Stimulated activated naive CD8-positive, alpha-beta T cell treated with anti-CD3 and anti-CD28 coated beads, Interleukin-15, Interleukin-2, amounts not matched to agents 100 ng/mL and 50 ng/mL, for 24 hours (primary cell): ENCODE data around the gene NEDD9.
A peak's percentile ranks its signal among the peaks of the same experiment; 100 is the strongest.

ENCODE experiments used
- H3K27ac Mint-ChIP-seq: one replicate; pipeline ENCODE4 v1.8.0; 2021; ENCODE audit warnings: mild to moderate bottlenecking, mixed read lengths
- H3K27me3 Mint-ChIP-seq: one replicate; pipeline ENCODE4 v1.8.0; 2021; ENCODE audit warnings: mixed read lengths
- H3K36me3 Mint-ChIP-seq: one replicate; pipeline ENCODE4 v1.8.0; 2021; ENCODE audit warnings: low read depth, mixed read lengths
- H3K4me1 Mint-ChIP-seq: one replicate; pipeline ENCODE4 v1.8.0; 2021; ENCODE audit warnings: low read depth, mixed read lengths
- H3K4me3 Mint-ChIP-seq: one replicate; pipeline ENCODE4 v1.8.0; 2021; ENCODE audit warnings: mild to moderate bottlenecking, mixed read lengths
- H3K9me3 Mint-ChIP-seq: one replicate; pipeline ENCODE4 v1.8.0; 2021; ENCODE audit warnings: mixed read lengths

Gene NEDD9

GRCh38 chr6:11207199-11207968 lies 25.1 kb downstream of the NEDD9 start:
- peaks cover 56% of the 10 kb centered on the region for H3K36me3 Mint-ChIP-seq
- H3K4me3 Mint-ChIP-seq = no peak overlapping the region

GRCh38 chr6:11206576-11206975 lies 25.9 kb downstream of the NEDD9 start:
- Mint-ChIP-seq H3K4me3 (no peak overlapping the region), H3K4me1 (peaks cover 49% of the 10 kb centered on the region), H3K27me3 (no peaks in the 10 kb centered on the region), H3K27ac (no peak overlapping the region), H3K9me3 (no peaks in the 10 kb centered on the region), H3K36me3 (peaks cover 53% of the 10 kb centered on the region)

More at GRCh38 chr6:11207199-11207968, 25.1 kb downstream of the NEDD9 start:
- Mint-ChIP-seq H3K9me3 (no peaks in the 10 kb centered on the region), H3K4me1 (peaks cover 53% of the 10 kb centered on the region), H3K27me3 (no peaks in the 10 kb centered on the region), H3K27ac (peak overlapping the region; percentile 50)

GRCh38 chr6:11204794-11205366 lies 27.6 kb downstream of the NEDD9 start:
- Mint-ChIP-seq H3K4me1 (peaks cover 58% of the 10 kb centered on the region), H3K9me3 (no peaks in the 10 kb centered on the region), H3K36me3 (peaks cover 59% of the 10 kb centered on the region), H3K4me3 (no peak overlapping the region), H3K27ac (no peak overlapping the region), H3K27me3 (no peaks in the 10 kb centered on the region)

- peaks cover 62% of the 10 kb centered on the region for H3K36me3 Mint-ChIP-seq
- no peaks in the 10 kb centered on the region for H3K27me3 Mint-ChIP-seq
- no peaks in the 10 kb centered on the region for H3K9me3 Mint-ChIP-seq
- no peak overlapping the region for H3K27ac Mint-ChIP-seq
- no peak overlapping the region for H3K4me3 Mint-ChIP-seq
- H3K4me1 Mint-ChIP-seq = peaks cover 62% of the 10 kb centered on the region
Measured at GRCh38 chr6:11204005-11204399, 28.5 kb downstream of the NEDD9 start.

GRCh38 chr6:11203306-11204004 lies 29.0 kb downstream of the NEDD9 start:
- Mint-ChIP-seq H3K4me1 (peaks cover 65% of the 10 kb centered on the region), H3K27ac (peak overlapping the region; percentile 50), H3K36me3 (peaks cover 65% of the 10 kb centered on the region)

GRCh38 chr6:11202513-11203305 lies 29.8 kb downstream of the NEDD9 start:
- Mint-ChIP-seq H3K9me3 (no peaks in the 10 kb centered on the region), H3K27ac (peak overlapping the region; percentile 50), H3K36me3 (peaks cover 66% of the 10 kb centered on the region), H3K4me1 (peaks cover 61% of the 10 kb centered on the region), H3K4me3 (peak overlapping the region; percentile 14), H3K27me3 (no peaks in the 10 kb centered on the region)

More at GRCh38 chr6:11203306-11204004, 29.0 kb downstream of the NEDD9 start:
- Mint-ChIP-seq H3K27me3 (no peaks in the 10 kb centered on the region), H3K9me3 (no peaks in the 10 kb centered on the region), H3K4me3 (peak overlapping the region; percentile 14)

GRCh38 chr6:11201772-11202512 lies 30.5 kb downstream of the NEDD9 start:
- Mint-ChIP-seq H3K9me3 (no peaks in the 10 kb centered on the region), H3K36me3 (peaks cover 63% of the 10 kb centered on the region), H3K4me1 (peaks cover 58% of the 10 kb centered on the region), H3K4me3 (no peak overlapping the region), H3K27me3 (no peaks in the 10 kb centered on the region), H3K27ac (no peak overlapping the region)

GRCh38 chr6:11201015-11201414 lies 31.5 kb downstream of the NEDD9 start:
- H3K9me3 Mint-ChIP-seq = no peaks in the 10 kb centered on the region
- H3K4me1 Mint-ChIP-seq = peaks cover 63% of the 10 kb centered on the region
- no peak overlapping the region for H3K27ac Mint-ChIP-seq
- H3K27me3 Mint-ChIP-seq = no peaks in the 10 kb centered on the region
- peaks cover 63% of the 10 kb centered on the region for H3K36me3 Mint-ChIP-seq
- H3K4me3 Mint-ChIP-seq = no peak overlapping the region

- no peak overlapping the region for H3K4me3 Mint-ChIP-seq
- peaks cover 64% of the 10 kb centered on the region for H3K36me3 Mint-ChIP-seq
- no peaks in the 10 kb centered on the region for H3K9me3 Mint-ChIP-seq
- H3K27ac Mint-ChIP-seq = no peak overlapping the region
- no peaks in the 10 kb centered on the region for H3K27me3 Mint-ChIP-seq
- H3K4me1 Mint-ChIP-seq = peaks cover 63% of the 10 kb centered on the region
Measured at GRCh38 chr6:11200356-11200755, 32.1 kb downstream of the NEDD9 start.

- Mint-ChIP-seq H3K27me3 (no peaks in the 10 kb centered on the region), H3K36me3 (peaks cover 74% of the 10 kb centered on the region), H3K4me1 (peaks cover 63% of the 10 kb centered on the region), H3K4me3 (peak overlapping the region; percentile 28), H3K9me3 (no peaks in the 10 kb centered on the region), H3K27ac (peak overlapping the region; percentile 81)
Measured at GRCh38 chr6:11198663-11199603, 33.5 kb downstream of the NEDD9 start.

GRCh38 chr6:11197850-11198249 lies 34.6 kb downstream of the NEDD9 start:
- Mint-ChIP-seq H3K4me3 (no peak overlapping the region), H3K4me1 (peaks cover 53% of the 10 kb centered on the region), H3K36me3 (peaks cover 75% of the 10 kb centered on the region), H3K27ac (no peak overlapping the region), H3K9me3 (no peaks in the 10 kb centered on the region), H3K27me3 (no peaks in the 10 kb centered on the region)

GRCh38 chr6:11197175-11197536 lies 35.3 kb downstream of the NEDD9 start:
- Mint-ChIP-seq H3K4me3 (no peak overlapping the region), H3K36me3 (peaks cover 79% of the 10 kb centered on the region), H3K9me3 (no peaks in the 10 kb centered on the region), H3K4me1 (peaks cover 50% of the 10 kb centered on the region), H3K27me3 (no peaks in the 10 kb centered on the region), H3K27ac (no peak overlapping the region)

GRCh38 chr6:11196511-11197174 lies 35.8 kb downstream of the NEDD9 start:
- H3K36me3 Mint-ChIP-seq = peaks cover 78% of the 10 kb centered on the region
- H3K27ac Mint-ChIP-seq = no peak overlapping the region

More at GRCh38 chr6:11196511-11197174, 35.8 kb downstream of the NEDD9 start:
- no peaks in the 10 kb centered on the region for H3K9me3 Mint-ChIP-seq
- peaks cover 46% of the 10 kb centered on the region for H3K4me1 Mint-ChIP-seq
- H3K27me3 Mint-ChIP-seq = no peaks in the 10 kb centered on the region
- peak overlapping the region; percentile 4 for H3K4me3 Mint-ChIP-seq
